Astrocyte of the spinal cord (primary cell): ENCODE measurements around the gene HOMEZ.
"Not testable (repeated sequence)": the region's sequence is repeated elsewhere in the genome, so short reads cannot be mapped to it uniquely, and the experiment has no call there.

Source experiments
- DNase-seq: peaks from one replicate; pipeline ENCODE4 v3.0.0; 2011; ENCODE audit warnings: low read depth, low spot score
- H3K4me3 ChIP-seq: 2 replicates; pipeline ENCODE4 v1.5.1; 2011; ENCODE audit warnings: low read depth, mild to moderate bottlenecking, low read length, moderate library complexity
- CTCF ChIP-seq: IDR thresholded peaks from 2 replicates; pipeline ENCODE4 v1.5.1; 2012; ENCODE audit warnings: low read depth, mild to moderate bottlenecking, low read length, inconsistent platforms
- in situ Hi-C: cut with HindIII; loops from 2 replicates; pipeline ENCODE4 v1.10.0; 2017; ENCODE audit warnings: low sequenced_read_pairs

HOMEZ gene

GRCh38 chr14:23252006-23252405 is 33.9 kb downstream of the HOMEZ start:
- no peak for TF ChIP-seq CTCF
- in situ Hi-C loops, result no loop called here

GRCh38 chr14:23249824-23250223 is 36.1 kb downstream of the HOMEZ start:
- in situ Hi-C loops, result no loop called here
- no peak overlapping the region for H3K4me3 ChIP-seq
- no peak for TF ChIP-seq CTCF
- no peak for DNase-seq

More at GRCh38 chr14:23252006-23252405, 33.9 kb downstream of the HOMEZ start:
- no peak overlapping the region for H3K4me3 ChIP-seq
- DNase-seq, result no peak

- H3K4me3 ChIP-seq, result no peak overlapping the region
- no peak for DNase-seq
- in situ Hi-C loops, result no loop called here
- TF ChIP-seq CTCF, result no peak
Measured at GRCh38 chr14:23248601-23249000, 37.3 kb downstream of the HOMEZ start.

GRCh38 chr14:23245282-23245681 is 40.6 kb downstream of the HOMEZ start:
- no peak for TF ChIP-seq CTCF
- DNase-seq, result no peak
- in situ Hi-C loops, result no loop called here
- no peak overlapping the region for H3K4me3 ChIP-seq

GRCh38 chr14:23243066-23243465 is 42.9 kb downstream of the HOMEZ start:
- H3K4me3 ChIP-seq, result no peak overlapping the region
- no peak for DNase-seq
- in situ Hi-C loops, result no loop called here
- TF ChIP-seq CTCF, result no peak

- no peak overlapping the region for H3K4me3 ChIP-seq
- in situ Hi-C loops, result no loop called here
- TF ChIP-seq CTCF, result no peak
- DNase-seq, result no peak
Measured at GRCh38 chr14:23242076-23242475, 43.9 kb downstream of the HOMEZ start.

GRCh38 chr14:23241061-23241715 is 44.7 kb downstream of the HOMEZ start:
- H3K4me3 ChIP-seq, in situ Hi-C loops, DNase-seq: not testable (repeated sequence)
